RWPE2 (cell line): ENCODE measurements around the gene HPGDS.

Experiments
- ATAC-seq: fragments of 200-7000 bp; cut with Tn5 transposase; 3 replicates; pipeline ENCODE4 v1.9.1; 2021; ENCODE audit warnings: low read depth
- DNase-seq: peaks from one replicate; pipeline ENCODE4 v3.0.0-alpha.2; 2020; ENCODE audit warnings: low spot score
- H3K27ac ChIP-seq: fragments of 450-650 bp; 2 replicates; pipeline ENCODE4 v1.5.1; 2017; ENCODE audit warnings: mild to moderate bottlenecking; ENCODE audit not compliant: poor library complexity, severe bottlenecking
- H3K27me3 ChIP-seq: fragments of 250-450 bp; sonication (Bioruptor Pico); 2 replicates; pipeline ENCODE4 v1.5.1; 2021; ENCODE audit warnings: mild to moderate bottlenecking, moderate library complexity; ENCODE audit not compliant: insufficient read depth, poor library complexity, severe bottlenecking
- H3K36me3 ChIP-seq: fragments of 250-450 bp; sonication (Bioruptor Pico); 2 replicates; pipeline ENCODE4 v1.5.1; 2020; ENCODE audit warnings: low read depth, mild to moderate bottlenecking, moderate library complexity
- H3K4me1 ChIP-seq: fragments of 250-450 bp; sonication (Bioruptor Pico); 2 replicates; pipeline ENCODE4 v1.5.1; 2021; ENCODE audit warnings: mild to moderate bottlenecking, moderate library complexity; ENCODE audit not compliant: insufficient read depth, poor library complexity, severe bottlenecking
- H3K4me3 ChIP-seq: fragments of 250-450 bp; sonication (Bioruptor Pico); 2 replicates; pipeline ENCODE4 v1.5.1; 2021; ENCODE audit warnings: mild to moderate bottlenecking, moderate library complexity; ENCODE audit not compliant: severe bottlenecking
- H3K9me3 ChIP-seq: fragments of 250-450 bp; sonication (Bioruptor Pico); 2 replicates; pipeline ENCODE4 v1.5.1; 2021; ENCODE audit warnings: mild to moderate bottlenecking, moderate library complexity; ENCODE audit not compliant: severe bottlenecking
- TF ChIP-seq, protein P1 (sequence below): fragments of 450-650 bp; IDR thresholded peaks from one replicate; pipeline ENCODE4 v1.5.1; 2017; ENCODE audit warnings: mild to moderate bottlenecking, moderate library complexity; ENCODE audit not compliant: poor library complexity, severe bottlenecking

HPGDS gene

GRCh38 chr4:94365304-94365703, 22.7 kb upstream of the HPGDS start:
- Histone ChIP-seq H3K4me1 (no peaks in the 10 kb centered on the region), H3K4me3 (no peak overlapping the region), H3K9me3 (no peaks in the 10 kb centered on the region), H3K36me3 (no peaks in the 10 kb centered on the region), H3K27ac (no peak overlapping the region), H3K27me3 (no peaks in the 10 kb centered on the region)
- ATAC-seq (no peak), DNase-seq (no peak)
- TF ChIP-seq, protein P1, sequence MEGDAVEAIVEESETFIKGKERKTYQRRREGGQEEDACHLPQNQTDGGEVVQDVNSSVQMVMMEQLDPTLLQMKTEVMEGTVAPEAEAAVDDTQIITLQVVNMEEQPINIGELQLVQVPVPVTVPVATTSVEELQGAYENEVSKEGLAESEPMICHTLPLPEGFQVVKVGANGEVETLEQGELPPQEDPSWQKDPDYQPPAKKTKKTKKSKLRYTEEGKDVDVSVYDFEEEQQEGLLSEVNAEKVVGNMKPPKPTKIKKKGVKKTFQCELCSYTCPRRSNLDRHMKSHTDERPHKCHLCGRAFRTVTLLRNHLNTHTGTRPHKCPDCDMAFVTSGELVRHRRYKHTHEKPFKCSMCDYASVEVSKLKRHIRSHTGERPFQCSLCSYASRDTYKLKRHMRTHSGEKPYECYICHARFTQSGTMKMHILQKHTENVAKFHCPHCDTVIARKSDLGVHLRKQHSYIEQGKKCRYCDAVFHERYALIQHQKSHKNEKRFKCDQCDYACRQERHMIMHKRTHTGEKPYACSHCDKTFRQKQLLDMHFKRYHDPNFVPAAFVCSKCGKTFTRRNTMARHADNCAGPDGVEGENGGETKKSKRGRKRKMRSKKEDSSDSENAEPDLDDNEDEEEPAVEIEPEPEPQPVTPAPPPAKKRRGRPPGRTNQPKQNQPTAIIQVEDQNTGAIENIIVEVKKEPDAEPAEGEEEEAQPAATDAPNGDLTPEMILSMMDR: no peak

GRCh38 chr4:94364527-94364926, 21.9 kb upstream of the HPGDS start:
- no peak overlapping the region for H3K4me3 ChIP-seq
- H3K27me3 ChIP-seq: no peaks in the 10 kb centered on the region
- TF ChIP-seq, protein P1: no peak
- no peaks in the 10 kb centered on the region for H3K4me1 ChIP-seq
- no peaks in the 10 kb centered on the region for H3K9me3 ChIP-seq
- no peak for DNase-seq
- no peak for ATAC-seq
- H3K36me3 ChIP-seq: no peaks in the 10 kb centered on the region
- no peak overlapping the region for H3K27ac ChIP-seq

DNA sequence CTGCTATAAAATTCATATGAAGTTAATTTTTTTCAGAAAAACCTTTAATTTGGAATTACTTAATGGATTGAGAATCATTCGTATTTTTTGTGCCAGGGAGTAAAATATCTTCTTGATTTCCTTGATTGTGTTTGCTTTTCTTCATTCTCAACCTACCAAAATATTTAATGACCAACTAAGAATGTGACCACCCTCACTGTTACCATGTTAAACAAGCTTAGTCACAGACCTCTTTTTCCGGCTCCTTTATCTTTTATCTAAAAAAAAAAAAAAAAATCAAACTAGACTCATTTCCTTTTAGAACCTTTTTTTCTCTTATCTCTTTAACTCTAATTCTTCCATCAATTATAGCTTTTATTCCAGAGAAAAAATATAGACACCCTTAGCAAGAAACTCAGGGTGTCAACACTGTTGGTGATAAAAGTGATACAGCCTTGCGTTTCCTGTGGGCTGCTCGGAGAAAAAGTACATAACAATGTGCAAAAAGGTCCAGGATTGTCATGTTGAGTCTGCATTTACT, 20.6 kb upstream of the HPGDS start:
- H3K4me1 ChIP-seq: no peaks in the 10 kb centered on the region
- no peaks in the 10 kb centered on the region for H3K27me3 ChIP-seq
- no peak for ATAC-seq
- TF ChIP-seq, protein P1: no peak
- H3K9me3 ChIP-seq: no peaks in the 10 kb centered on the region
- H3K36me3 ChIP-seq: no peaks in the 10 kb centered on the region
- DNase-seq: no peak
- H3K4me3 ChIP-seq: no peak overlapping the region
- no peak overlapping the region for H3K27ac ChIP-seq

- TF ChIP-seq, protein P1: no peak
- ATAC-seq (no peak), DNase-seq (no peak)
- Histone ChIP-seq H3K4me3 (no peak overlapping the region), H3K27ac (no peak overlapping the region), H3K27me3 (no peaks in the 10 kb centered on the region), H3K9me3 (no peaks in the 10 kb centered on the region), H3K36me3 (no peaks in the 10 kb centered on the region), H3K4me1 (no peaks in the 10 kb centered on the region)
Observed at GRCh38 chr4:94359838-94360237, 17.2 kb upstream of the HPGDS start.

- H3K4me1 ChIP-seq: no peaks in the 10 kb centered on the region
- H3K27me3 ChIP-seq: no peaks in the 10 kb centered on the region
- no peaks in the 10 kb centered on the region for H3K9me3 ChIP-seq
- H3K4me3 ChIP-seq: no peak overlapping the region
- ATAC-seq (no peak), DNase-seq (no peak)
- TF ChIP-seq, protein P1: no peak
- H3K27ac ChIP-seq: no peak overlapping the region
- no peaks in the 10 kb centered on the region for H3K36me3 ChIP-seq
Observed at GRCh38 chr4:94359221-94359620, 16.6 kb upstream of the HPGDS start.
